Measurements from ENCODE around the gene PIGT. TPM values are rescaled to one million over a fixed set of nuclear protein-coding genes. Genes with fewer than 3 reads are reported as not detected.
A peak's percentile ranks its signal among the peaks of the same experiment; 100 is the strongest.

Gene PIGT
- total RNA-seq, 1 experiment from 2014 or later, result 73.9 TPM

GRCh38 chr20:45450097-45450818 lies 34.3 kb downstream of the PIGT start:
- Histone ChIP-seq H3K9ac (ENCODE audit: extremely low read depth, insufficient read length, low read length) (no peak overlapping the region), H3K27me3 (ENCODE audit: insufficient read depth, low read length) (no peaks in the 10 kb centered on the region), H3K4ac (ENCODE audit: low read depth, low read length) (no peak overlapping the region), H3K56ac (ENCODE audit: insufficient read length, low read depth, low read length) (no peak overlapping the region), H3K23ac (ENCODE audit: insufficient read length, low read depth, low read length) (no peak overlapping the region), H3K9me3 (ENCODE audit: control insufficient read depth, low read depth, low read length) (no peaks in the 10 kb centered on the region), H3K4me2 (ENCODE audit: insufficient read depth, insufficient read length, low read length) (no peak overlapping the region), H4K91ac (ENCODE audit: insufficient read length, low read depth, low read length) (no peak overlapping the region), H3K79me2 (ENCODE audit: insufficient read depth, low read length) (no peaks in the 10 kb centered on the region), H3K4me1 (ENCODE audit: insufficient read depth, low read length) (no peaks in the 10 kb centered on the region), H2AK5ac (ENCODE audit: insufficient read length, low read length) (no peak overlapping the region), H2BK120ac (ENCODE audit: low read depth, low read length, poor library complexity, severe bottlenecking) (no peak overlapping the region), H2BK15ac (ENCODE audit: low read depth, low read length) (no peak overlapping the region), H2BK12ac (ENCODE audit: insufficient read length, low read depth, low read length) (no peak overlapping the region), H3K18ac (ENCODE audit: insufficient read length, low read depth, low read length) (no peak overlapping the region), H2AFZ (ENCODE audit: low read length) (no peak overlapping the region), H3K23me2 (ENCODE audit: insufficient read length, low read depth, low read length, poor library complexity, severe bottlenecking) (no peaks in the 10 kb centered on the region), H3K27ac (ENCODE audit: insufficient read length, low read depth, low read length) (no peak overlapping the region), H2BK20ac (ENCODE audit: low read depth, low read length, poor library complexity, severe bottlenecking) (no peak overlapping the region), H2BK5ac (ENCODE audit: insufficient read length, low read length) (no peak overlapping the region), H3T11ph (ENCODE audit: low read length) (no peak overlapping the region), H3K79me1 (ENCODE audit: insufficient read depth, low read depth, low read length, poor library complexity, severe bottlenecking) (no peaks in the 10 kb centered on the region), H3K14ac (ENCODE audit: insufficient read depth, low read length) (no peak overlapping the region), H4K8ac (replicated peaks; ENCODE audit: insufficient read length, low read depth, low read length) (no peak overlapping the region), H4K5ac (ENCODE audit: insufficient read length, low read depth, low read length) (no peak overlapping the region), H4K20me1 (ENCODE audit: control insufficient read depth, insufficient read depth, insufficient read length) (no peaks in the 10 kb centered on the region)
- WGBS (ENCODE audit: extremely low coverage, insufficient read length, low lambda C conversion rate), result no CpG with 5 or more reads among the region's 5 CpGs
- DNase-seq, result peak; percentile 47
- Mint-ChIP-seq H3K4me1 (peaks cover 11 to 13% of the 10 kb centered on the region in 2 experiments), H3K27me3 (ENCODE audit: low read depth) (peaks cover 8% of the 10 kb centered on the region; the same call in 1 of the 2 replicates), H3K4me3 (no peak overlapping the region), H3K27ac (peak overlapping the region in 1 of 3 experiments; percentile 24; a peak in 1 of 7 replicates), H3K9me3 (no peaks in the 10 kb centered on the region), H3K36me3 (ENCODE audit: insufficient read depth in 1 of 3, low read depth in 3 of 3) (no peaks in the 10 kb centered on the region)
- peak; percentile 85 for TF ChIP-seq CTCF (conservative IDR thresholded peaks at IDR 0.05)

Data from H9 (cell line).